Caki2 (cell line): ENCODE measurements around the gene TLE2. TPM values are rescaled to one million over a fixed set of nuclear protein-coding genes. Genes with fewer than 3 reads are reported as not detected.
"Not testable (repeated sequence)": the region's sequence is repeated elsewhere in the genome, so short reads cannot be mapped to it uniquely, and the experiment has no call there.

Experiments
- DNase-seq: peaks from one replicate; pipeline ENCODE4 v3.0.0-alpha.2; 2015; ENCODE audit warnings: low read depth
- in situ Hi-C: cut with HindIII; loops from 2 replicates; pipeline ENCODE4 v1.10.0; 2016; ENCODE audit warnings: low sequenced_read_pairs, low pct_unique_long_range_greater_than_20kb, mixed read lengths
- total RNA-seq: library from RNA; depleted of rRNA; stranded (reverse); fragments of >200 nt; shearing (Covaris generic); gene quantifications from 2 replicates; pipeline ENCODE4 v1.2.3, GENCODE V29; 2014; ENCODE audit warnings: low replicate concordance

The TLE2 gene
- total RNA-seq, 1 experiment from 2014 or later = not detected

- no peak for DNase-seq
- in situ Hi-C loops = no loop called here
Observed at GRCh38 chr19:3058009-3058820, 29.1 kb upstream of the TLE2 start.

- in situ Hi-C loops = no loop called here
- no peak for DNase-seq
Observed at GRCh38 chr19:3057275-3057714, 28.2 kb upstream of the TLE2 start.

- DNase-seq = no peak
- in situ Hi-C loops = no loop called here
Observed at GRCh38 chr19:3056417-3057088, 27.5 kb upstream of the TLE2 start.

- in situ Hi-C loops = no loop called here
- DNase-seq = peak; percentile 23
Observed at GRCh38 chr19:3055741-3056416, 26.8 kb upstream of the TLE2 start.

GRCh38 chr19:3054972-3055740 lies 26.1 kb upstream of the TLE2 start:
- DNase-seq = peak; percentile 46

GRCh38 chr19:3054265-3054971 lies 25.3 kb upstream of the TLE2 start:
- DNase-seq = no peak
- in situ Hi-C loops = no loop called here

More at GRCh38 chr19:3054972-3055740, 26.1 kb upstream of the TLE2 start:
- in situ Hi-C loops = no loop called here

GRCh38 chr19:3053780-3054179 lies 24.7 kb upstream of the TLE2 start:
- DNase-seq = no peak
- in situ Hi-C loops = no loop called here

- in situ Hi-C loops = no loop called here
- DNase-seq = no peak
Observed at GRCh38 chr19:3053218-3053621, 24.1 kb upstream of the TLE2 start.

- DNase-seq, in situ Hi-C loops: not testable (repeated sequence)
Observed at GRCh38 chr19:3050016-3050415, 20.9 kb upstream of the TLE2 start.

GRCh38 chr19:3049089-3049488 lies 20.0 kb upstream of the TLE2 start:
- in situ Hi-C loops = no loop called here
- no peak for DNase-seq

GRCh38 chr19:3048190-3048533 lies 19.1 kb upstream of the TLE2 start:
- DNase-seq = no peak
- in situ Hi-C loops = no loop called here

- DNase-seq = peak; percentile 64
- in situ Hi-C loops = no loop called here
Observed at GRCh38 chr19:3047496-3048189, 18.6 kb upstream of the TLE2 start.

- no peak for DNase-seq
- in situ Hi-C loops = no loop called here
Observed at GRCh38 chr19:3046698-3047495, 17.8 kb upstream of the TLE2 start.

- in situ Hi-C loops = no loop called here
- no peak for DNase-seq
Observed at GRCh38 chr19:3045885-3046697, 17.0 kb upstream of the TLE2 start.

GRCh38 chr19:3045191-3045590 lies 16.1 kb upstream of the TLE2 start:
- in situ Hi-C loops = no loop called here
- no peak for DNase-seq
